ENCODE data around the gene NR3C2.

The NR3C2 gene

DNA sequence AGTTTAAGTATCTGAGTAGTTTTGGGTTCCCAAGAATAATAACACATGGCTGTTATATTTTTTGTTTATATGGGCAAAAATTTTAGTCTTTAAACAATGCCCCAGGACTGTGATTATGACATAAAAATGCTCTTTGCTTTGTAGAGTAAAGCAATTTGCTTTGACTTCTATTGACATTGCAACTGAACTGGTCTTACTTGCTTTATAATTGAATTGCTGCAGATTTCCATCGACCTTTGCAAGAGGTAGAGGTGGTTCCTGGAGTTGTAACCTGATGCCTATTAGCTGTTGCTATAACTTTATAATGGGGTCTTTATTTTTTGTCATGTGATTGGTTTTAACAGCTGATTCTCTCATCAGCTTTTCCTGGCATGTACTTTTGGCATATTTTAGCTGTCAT lies 407.4 kb downstream of the NR3C2 start:
- DNase-seq, result no peak

DNA sequence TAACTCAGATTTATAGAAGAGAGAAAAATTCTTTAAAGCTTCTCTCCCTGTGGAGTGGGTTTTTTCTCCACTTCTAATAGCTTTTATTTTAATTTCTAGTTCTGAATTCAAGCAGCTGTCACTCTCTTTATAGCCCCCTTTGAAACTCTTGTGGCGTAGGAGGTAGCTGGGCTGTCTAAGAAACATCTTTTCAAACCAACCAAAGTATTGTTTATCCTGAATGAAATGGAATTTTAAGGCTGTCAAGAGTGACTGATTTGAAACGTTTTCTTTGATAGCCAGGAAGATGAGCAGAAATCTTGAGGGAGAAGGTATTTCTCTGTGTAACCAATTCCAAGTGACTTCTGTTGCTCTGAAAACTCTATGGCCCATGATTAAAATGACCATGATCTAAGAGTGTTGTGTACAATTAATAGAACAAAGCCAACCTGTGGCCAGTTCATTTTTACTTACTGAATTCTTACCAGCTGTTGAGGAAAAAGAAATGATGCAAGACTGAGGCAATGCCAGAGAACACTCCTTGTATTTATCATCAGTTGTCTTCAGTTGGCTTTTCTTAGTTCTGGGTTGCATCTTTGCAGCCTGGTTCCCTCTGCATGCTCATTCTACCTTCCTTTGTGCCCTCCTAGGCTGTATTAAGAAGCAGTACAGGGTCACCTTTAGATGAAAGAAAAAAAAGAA lies 411.9 kb downstream of the NR3C2 start:
- no peak for DNase-seq

DNA sequence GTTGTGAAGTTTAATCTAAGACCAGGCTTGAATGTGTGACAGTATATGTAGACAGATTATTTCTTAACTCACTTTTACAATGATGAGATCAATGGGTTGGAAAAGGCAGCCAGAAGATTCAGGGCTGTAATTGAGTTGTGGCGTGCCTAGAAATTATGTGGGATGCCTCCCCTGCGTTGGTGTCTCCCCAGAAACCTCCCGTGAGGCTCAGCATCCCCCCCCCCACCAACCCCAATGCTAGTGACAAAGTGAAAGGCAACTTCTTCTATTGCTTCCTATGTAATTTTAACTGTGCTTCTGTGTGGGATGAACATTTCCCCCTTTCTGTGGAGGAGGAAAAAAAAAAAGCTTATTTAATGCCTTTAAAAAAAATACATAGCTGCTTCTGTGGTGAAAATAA lies 412.4 kb downstream of the NR3C2 start:
- DNase-seq, result no peak

Measured in NCI-H1105 (cell line).